Spleen (tissue), 11 donors: ENCODE results near the gene ARL15. TPM values are rescaled to one million over a fixed set of nuclear protein-coding genes. Genes with fewer than 3 reads are reported as not detected.

Experiments used
- DNase-seq: peaks from one replicate; pipeline ENCODE4 v3.0.0-alpha.2; 2020
- H3K27ac ChIP-seq, 8 donors: fragments of 200-600 bp; sonication (generic) in 7 of 8; 1 replicate in 4 of 8; 2 replicates in 4 of 8; pipeline versions ENCODE4 v1.5.0 to v1.8.0; 2016 to 2021; ENCODE audit warnings: inconsistent platforms in 4 of 8, mild to moderate bottlenecking in 4 of 8, moderate library complexity in 1 of 8
- H3K27me3 ChIP-seq, 7 donors: fragments of 200-600 bp; sonication (generic) in 6 of 7; replicated peaks in 1 of 7; 1 replicate in 4 of 7; 2 replicates in 3 of 7; pipeline versions ENCODE4 v1.5.0 to v1.8.0; 2016 to 2021; ENCODE audit warnings: inconsistent platforms in 3 of 7, mild to moderate bottlenecking in 1 of 7
- H3K36me3 ChIP-seq, 6 donors: fragments of 200-600 bp; sonication (generic) in 5 of 6; 1 replicate in 4 of 6; 2 replicates in 2 of 6; pipeline versions ENCODE4 v1.5.0 to v1.8.0; 2016 to 2021; ENCODE audit warnings: inconsistent platforms in 2 of 6
- H3K4me1 ChIP-seq, 6 donors: fragments of 200-600 bp; sonication (generic) in 5 of 6; 1 replicate in 3 of 6; 2 replicates in 3 of 6; pipeline versions ENCODE4 v1.5.0 to v1.8.0; 2016 to 2021; ENCODE audit warnings: inconsistent platforms in 3 of 6
- H3K4me3 ChIP-seq, 8 donors: fragments of 200-600 bp; sonication (generic) in 7 of 8; 1 replicate in 4 of 8; 2 replicates in 4 of 8; pipeline versions ENCODE4 v1.5.0 to v1.8.0; 2016 to 2021; ENCODE audit warnings: inconsistent platforms in 4 of 8, mild to moderate bottlenecking in 4 of 8, moderate library complexity in 2 of 8
- H3K9me3 ChIP-seq, 8 donors: fragments of 200-600 bp; sonication (generic) in 7 of 8; 1 replicate in 4 of 8; 2 replicates in 4 of 8; pipeline versions ENCODE4 v1.5.0 to v1.8.0; 2016 to 2021; ENCODE audit warnings: inconsistent platforms in 4 of 8
- POLR2A ChIP-seq, 3 donors: fragments of 450-650 bp; IDR thresholded peaks; one replicate each; pipeline ENCODE4 v1.5.1; 2017; ENCODE audit warnings: antibody characterized with exemption in 3 of 3, mild to moderate bottlenecking in 1 of 3
- POLR2AphosphoS5 ChIP-seq, 3 donors: sonication (generic); formaldehyde crosslinking; IDR thresholded peaks; one replicate each; pipeline ENCODE4 v1.5.1; 2017; ENCODE audit warnings: antibody characterized with exemption in 3 of 3
- WGBS, 5 donors: extraction: QIAGEN DNeasy Blood & Tissue Kit in 3 of 5; methylation state at CpG; one replicate each; pipeline versions ENCODE4 v1.1.5 to v1.1.7; 2013 to 2018; 5-methylcytosine and 5-hydroxymethylcytosine counted together
- intact Hi-C: fragments of 100-400 bp; cut with DNase I; formaldehyde crosslinking; loops from one replicate; pipeline ENCODE4 v1.15.0; 2023; ENCODE audit warnings: low total_unique reads
- polyA plus RNA-seq, 3 donors: library from polyadenylated mRNA; stranded (reverse); fragments of 200-250 nt; gene quantifications; one replicate each; pipeline ENCODE4 v1.2.1, GENCODE V29; 2013
- total RNA-seq, 7 donors: library from RNA; depleted of rRNA in 3 of 7; stranded (reverse); fragments of >200 nt in 3 of 7; fragmentation: NEBNext Ultra II Directional in 4 of 7; extraction: Animal tissue kit (Norgen Biotek cat#: 25700) in 4 of 7; gene quantifications; one replicate each; pipeline versions ENCODE4 v1.1.0 to v1.2.1, GENCODE V29; 2016 to 2021
- TF ChIP-seq, protein P1 (sequence below), 11 experiments: fragments of 200-600 bp in 7 of 11; fragments of 450-650 bp in 4 of 11; sonication (generic) in 4 of 11; IDR thresholded peaks in 8 of 11; conservative IDR thresholded peaks in 3 of 11; 1 replicate in 7 of 11; 2 replicates in 4 of 11; pipeline versions ENCODE4 v1.4.0 to v1.8.0; 2016 to 2021; ENCODE audit warnings: antibody characterized with exemption in 11 of 11, inconsistent platforms in 4 of 11, mild to moderate bottlenecking in 1 of 11
- donor health status: healthy with polysubstance abuse.
- donor health status: DM: no; HTN: no; CAD: no; lungs with moderate emphysema.
- donor health status: DM: no; HTN: no; CAD: no.
- donor health status: Bipolar disorder and iron deficiency.
- donor health status: healthy.
- donor health status: DM: no; HTN: no; CAD: no.
- donor health status: DM: yes; HTN: yes; CAD: no.

The ARL15 gene
- total and polyA plus RNA-seq, 10 donors: 6.3 to 70.2 (median 37.1) TPM

DNA sequence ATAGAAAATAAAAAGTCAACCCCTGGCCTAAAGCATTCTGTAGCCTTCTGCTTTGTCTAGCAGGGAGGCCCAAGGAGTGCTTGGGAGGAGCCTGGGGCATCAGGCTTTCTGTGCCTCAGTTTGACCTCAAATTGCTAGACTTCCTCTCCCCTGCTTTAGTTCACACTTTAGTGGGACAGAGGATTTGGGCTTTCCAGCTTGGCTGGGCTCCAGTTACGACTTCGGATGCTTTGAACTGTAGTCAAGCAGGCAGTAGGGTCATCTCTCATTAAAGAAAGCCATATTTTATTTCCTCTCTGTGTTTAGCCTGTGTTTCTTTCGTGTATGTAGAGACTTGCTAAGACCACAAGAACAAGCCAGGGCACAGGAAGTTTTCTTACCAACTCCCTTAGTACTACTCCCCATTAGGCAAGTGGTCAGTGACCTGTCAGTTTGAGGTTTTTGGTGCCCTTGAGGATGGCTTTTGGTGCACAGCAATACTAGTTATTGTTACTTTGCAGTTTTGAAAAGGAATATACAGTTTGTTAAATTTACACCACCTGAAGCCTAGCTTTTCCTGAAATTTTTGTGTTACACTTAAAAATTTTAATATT is 415.2 kb downstream of the ARL15 start:
- Histone ChIP-seq H3K9me3 (no peaks in the 10 kb centered on the region), H3K4me3 (no peak overlapping the region), H3K27ac (no peak overlapping the region), H3K36me3 (no peaks in the 10 kb centered on the region), H3K4me1 (no peaks in the 10 kb centered on the region), H3K27me3 (no peaks in the 10 kb centered on the region)
- no peak for TF ChIP-seq POLR2A (IDR thresholded peaks at IDR 0.05)
- DNase-seq: no peak
- intact Hi-C loops: no loop called here
- WGBS, 5 donors: 60 to 76% (median 62%) methylated on average over 3 of the region's 3 CpGs

- H3K9me3 ChIP-seq: no peaks in the 10 kb centered on the region
- no peaks in the 10 kb centered on the region for H3K27me3 ChIP-seq
- no peaks in the 10 kb centered on the region for H3K36me3 ChIP-seq
- intact Hi-C loops: no loop called here
- no peak overlapping the region for H3K27ac ChIP-seq
- WGBS, 5 donors: 80 to 89% (median 88%) methylated on average over 1 of the region's 1 CpG
- no peak overlapping the region for H3K4me3 ChIP-seq
- TF ChIP-seq, protein P1, sequence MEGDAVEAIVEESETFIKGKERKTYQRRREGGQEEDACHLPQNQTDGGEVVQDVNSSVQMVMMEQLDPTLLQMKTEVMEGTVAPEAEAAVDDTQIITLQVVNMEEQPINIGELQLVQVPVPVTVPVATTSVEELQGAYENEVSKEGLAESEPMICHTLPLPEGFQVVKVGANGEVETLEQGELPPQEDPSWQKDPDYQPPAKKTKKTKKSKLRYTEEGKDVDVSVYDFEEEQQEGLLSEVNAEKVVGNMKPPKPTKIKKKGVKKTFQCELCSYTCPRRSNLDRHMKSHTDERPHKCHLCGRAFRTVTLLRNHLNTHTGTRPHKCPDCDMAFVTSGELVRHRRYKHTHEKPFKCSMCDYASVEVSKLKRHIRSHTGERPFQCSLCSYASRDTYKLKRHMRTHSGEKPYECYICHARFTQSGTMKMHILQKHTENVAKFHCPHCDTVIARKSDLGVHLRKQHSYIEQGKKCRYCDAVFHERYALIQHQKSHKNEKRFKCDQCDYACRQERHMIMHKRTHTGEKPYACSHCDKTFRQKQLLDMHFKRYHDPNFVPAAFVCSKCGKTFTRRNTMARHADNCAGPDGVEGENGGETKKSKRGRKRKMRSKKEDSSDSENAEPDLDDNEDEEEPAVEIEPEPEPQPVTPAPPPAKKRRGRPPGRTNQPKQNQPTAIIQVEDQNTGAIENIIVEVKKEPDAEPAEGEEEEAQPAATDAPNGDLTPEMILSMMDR (IDR thresholded peaks at IDR 0.05 in 8 of 11, conservative IDR thresholded peaks at IDR 0.05 in 3 of 11): no peak
- no peak for TF ChIP-seq POLR2A (IDR thresholded peaks at IDR 0.05)
- no peak for TF ChIP-seq POLR2AphosphoS5 (IDR thresholded peaks at IDR 0.05)
- no peaks in the 10 kb centered on the region for H3K4me1 ChIP-seq
- no peak for DNase-seq
These were observed 416.7 kb downstream of the ARL15 start for GRCh38 chr5:53893626-53894025.

DNA sequence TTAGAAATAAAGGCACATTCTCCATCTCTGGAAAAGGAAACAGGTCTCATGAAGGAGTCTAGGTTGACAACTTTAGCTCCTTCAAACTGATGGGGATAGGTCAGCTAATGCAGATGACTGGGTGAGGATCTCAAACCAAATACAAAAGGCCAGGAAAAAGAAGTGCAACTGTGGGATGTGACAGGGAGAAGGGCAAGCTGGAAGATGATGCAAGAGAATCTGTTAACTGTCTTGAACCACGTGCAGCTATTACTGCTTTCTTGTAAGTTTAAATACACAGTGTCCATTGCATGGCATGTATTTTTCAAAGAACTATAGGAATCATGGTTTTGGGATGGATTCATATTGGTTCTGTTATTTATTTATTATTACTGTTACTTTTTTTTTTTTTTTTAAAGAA is 418.1 kb downstream of the ARL15 start:
- 55 to 93% (median 71%) methylated on average over 1 of the region's 1 CpG for WGBS, 5 donors
- Histone ChIP-seq H3K4me1 (no peaks in the 10 kb centered on the region), H3K9me3 (no peaks in the 10 kb centered on the region), H3K27ac (no peak overlapping the region), H3K27me3 (no peaks in the 10 kb centered on the region), H3K4me3 (no peak overlapping the region), H3K36me3 (no peaks in the 10 kb centered on the region)
- intact Hi-C loops: no loop called here
- TF ChIP-seq, protein P1 (IDR thresholded peaks at IDR 0.05 in 8 of 11, conservative IDR thresholded peaks at IDR 0.05 in 3 of 11): no peak
- no peak for TF ChIP-seq POLR2A (IDR thresholded peaks at IDR 0.05)
- TF ChIP-seq POLR2AphosphoS5 (IDR thresholded peaks at IDR 0.05): no peak
- DNase-seq: no peak

DNA sequence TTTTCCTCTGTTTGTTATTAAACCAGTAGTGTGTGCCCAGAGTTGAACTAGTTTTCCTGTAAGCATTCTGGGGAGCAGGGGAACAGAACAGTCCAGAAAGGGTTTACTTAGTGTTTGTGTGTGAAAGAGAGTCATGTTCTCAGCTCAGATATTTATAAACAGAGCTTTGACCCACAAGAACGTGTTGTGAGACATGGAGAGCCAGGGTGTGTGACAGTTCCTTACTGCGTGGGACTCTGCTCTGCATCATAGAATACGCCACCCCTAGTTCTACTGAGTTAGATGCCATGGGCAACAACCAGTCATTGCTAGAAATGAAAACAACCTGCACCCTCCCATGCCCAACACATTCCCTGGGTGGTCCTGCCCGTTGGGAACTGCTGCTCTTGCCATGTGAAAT is 419.2 kb downstream of the ARL15 start:
- no peak for DNase-seq
- H3K27ac ChIP-seq: no peak overlapping the region
- H3K4me3 ChIP-seq: no peak overlapping the region

More for the DNA sequence above, 419.2 kb downstream of the ARL15 start:
- H3K9me3 ChIP-seq: no peaks in the 10 kb centered on the region
- peaks cover 0 to 7% (median 0%) of the 10 kb centered on the region in 6 donors for H3K36me3 ChIP-seq
- H3K4me1 ChIP-seq: no peaks in the 10 kb centered on the region
- intact Hi-C loops: no loop called here
- TF ChIP-seq POLR2AphosphoS5 (IDR thresholded peaks at IDR 0.05): no peak
- TF ChIP-seq, protein P1 (IDR thresholded peaks at IDR 0.05 in 8 of 11, conservative IDR thresholded peaks at IDR 0.05 in 3 of 11): no peak
- no peak for TF ChIP-seq POLR2A (IDR thresholded peaks at IDR 0.05)
- H3K27me3 ChIP-seq: no peaks in the 10 kb centered on the region
- 65 to 96% (median 78%) methylated on average over 4 of the region's 4 CpGs for WGBS, 5 donors
